Myometrial cell (primary cell): ENCODE data around the gene HTATIP2. TPM values are rescaled to one million over a fixed set of nuclear protein-coding genes. Genes with fewer than 3 reads are reported as not detected.

Experiments
- total RNA-seq: library from RNA; depleted of rRNA; stranded (reverse); fragments of >200 nt; gene quantifications from 2 replicates; pipeline ENCODE4 v1.2.3, GENCODE V29; 2015

The HTATIP2 gene
- 53.3 and 83.6 TPM in 2 replicates for total RNA-seq

GRCh38 chr11:20363500-20364340, at the start of gene HTATIP2:
Gene HTATIP2, plus strand, starts transcription at chr11:20363714. Its CDS starts 524 bp downstream, at chr11:20364238.

GRCh38 chr11:20387261-20388095, 24.0 kb downstream of the HTATIP2 start, which contains the start of gene PRMT3:
Gene PRMT3, plus strand, starts transcription at chr11:20387716. Its CDS starts 31 bp downstream, at chr11:20387747.

Other genes with a start within 250 kb of the HTATIP2 start
- gene DBX1, start 203.2 kb upstream of the HTATIP2 start, total RNA-seq = not detected in 2 replicates
- gene PRMT3, start 24.0 kb downstream of the HTATIP2 start, total RNA-seq = 16.1 and 21.6 TPM in 2 replicates
- gene SLC6A5, start 235.9 kb downstream of the HTATIP2 start, total RNA-seq = not detected in 2 replicates